Measurements from ENCODE around the gene LRP8. TPM values are rescaled to one million over a fixed set of nuclear protein-coding genes. Genes with fewer than 3 reads are reported as not detected.

Gene LRP8
- total and polyA plus RNA-seq, 9 of the 15 experiments (the other 6 are each of a cell fraction or from before 2014, with no cell fraction given) = 7.1 to 56.1 (median 31.3) TPM

DNA sequence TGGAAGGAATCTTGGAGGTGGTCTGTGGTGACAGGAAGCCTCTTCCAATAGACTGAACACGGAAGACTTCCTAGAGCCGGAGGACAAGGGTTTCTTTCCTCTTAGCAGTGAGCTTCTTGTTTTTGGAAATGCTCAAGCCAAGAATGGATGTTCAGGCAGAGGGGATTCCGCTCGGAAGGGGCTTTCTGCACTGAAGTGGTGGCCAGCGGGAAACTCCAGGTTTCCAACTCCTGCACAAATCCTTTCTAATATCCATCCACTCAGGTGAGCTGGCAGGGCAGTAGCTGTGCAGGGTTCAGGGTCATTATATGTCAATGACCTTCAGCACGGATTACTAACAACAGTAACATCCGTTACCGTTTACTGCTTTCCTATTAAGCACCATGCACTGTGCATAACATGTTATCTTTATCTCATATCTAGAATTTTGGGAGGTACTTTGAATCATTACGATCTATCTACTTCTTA lies 131.8 kb downstream of the LRP8 start (continued):
- peak; percentile 8; the same call in 1 of the 2 replicates for TF ChIP-seq ZNF592 (IDR thresholded peaks at IDR 0.05)
- no peak for TF ChIP-seq SMARCA4 (IDR thresholded peaks at IDR 0.05)
- peak; percentile 30; the same call in 1 of the 2 replicates for TF ChIP-seq NR2C1 (IDR thresholded peaks at IDR 0.05)
- TF ChIP-seq NR2C1 (tag; IDR thresholded peaks at IDR 0.05) = 0 out of 2 replicates have a peak, but pooled peaks have one; percentile 40
- no peak for TF ChIP-seq GABPB2 (CRISPR knock-in tag; conservative IDR thresholded peaks at IDR 0.05)
- TF ChIP-seq NFIX (CRISPR knock-in tag; IDR thresholded peaks at IDR 0.05; ENCODE audit: low read depth) = no peak
- TF ChIP-seq ZNF780A (CRISPR knock-in tag; IDR thresholded peaks at IDR 0.05) = no peak
- no peak for TF ChIP-seq ZNF263 (CRISPR knock-in tag; IDR thresholded peaks at IDR 0.05; ENCODE audit: borderline replicate concordance)
- TF ChIP-seq GATA2 (CRISPR knock-in tag; IDR thresholded peaks at IDR 0.05) = peak; percentile 45; the same call in 1 of the 2 replicates
- TF ChIP-seq ZNF347 (CRISPR knock-in tag; IDR thresholded peaks at IDR 0.05; ENCODE audit: low read depth) = no peak
- no peak for TF ChIP-seq FOXA1 (IDR thresholded peaks at IDR 0.05; ENCODE audit: borderline replicate concordance)
- no peak for TF ChIP-seq ZNF398 (CRISPR knock-in tag; IDR thresholded peaks at IDR 0.05)
- TF ChIP-seq, protein P1, sequence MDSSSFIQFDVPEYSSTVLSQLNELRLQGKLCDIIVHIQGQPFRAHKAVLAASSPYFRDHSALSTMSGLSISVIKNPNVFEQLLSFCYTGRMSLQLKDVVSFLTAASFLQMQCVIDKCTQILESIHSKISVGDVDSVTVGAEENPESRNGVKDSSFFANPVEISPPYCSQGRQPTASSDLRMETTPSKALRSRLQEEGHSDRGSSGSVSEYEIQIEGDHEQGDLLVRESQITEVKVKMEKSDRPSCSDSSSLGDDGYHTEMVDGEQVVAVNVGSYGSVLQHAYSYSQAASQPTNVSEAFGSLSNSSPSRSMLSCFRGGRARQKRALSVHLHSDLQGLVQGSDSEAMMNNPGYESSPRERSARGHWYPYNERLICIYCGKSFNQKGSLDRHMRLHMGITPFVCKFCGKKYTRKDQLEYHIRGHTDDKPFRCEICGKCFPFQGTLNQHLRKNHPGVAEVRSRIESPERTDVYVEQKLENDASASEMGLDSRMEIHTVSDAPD (CRISPR knock-in tag; IDR thresholded peaks at IDR 0.05) = no peak

Measured in K562 (cell line).